SHP77 (cell line): ENCODE results near the gene PPP6R3.

ENCODE experiments used
- DNase-seq, 2 experiments: peaks; one replicate each; lab custom pipeline; 2025; lab: John Stamatoyannopoulos, UW

PPP6R3 gene

DNA sequence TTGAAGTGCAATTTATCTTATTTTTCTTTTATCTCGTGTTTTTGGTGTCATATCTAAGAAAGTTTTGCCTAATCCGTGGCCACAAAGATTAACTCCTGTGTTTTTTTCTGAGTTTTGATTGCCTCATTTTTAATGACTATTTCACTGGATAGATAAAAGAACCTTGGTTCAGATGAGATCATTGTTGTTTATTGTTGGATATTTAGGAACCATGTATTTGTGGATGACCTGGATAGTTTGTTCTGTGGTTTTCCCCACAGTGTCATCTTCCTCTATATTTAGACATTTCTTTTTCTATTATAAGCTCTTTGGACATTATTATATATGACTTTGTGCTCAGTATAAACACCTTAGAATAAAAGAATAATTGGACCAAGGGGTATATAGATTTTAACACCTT, 37.2 kb downstream of the PPP6R3 start:
- DNase-seq, result no peak

GRCh38 chr11:68498321-68498720, 37.8 kb downstream of the PPP6R3 start:
- peak in 1 of 2 experiments; percentile 4 for DNase-seq

DNA sequence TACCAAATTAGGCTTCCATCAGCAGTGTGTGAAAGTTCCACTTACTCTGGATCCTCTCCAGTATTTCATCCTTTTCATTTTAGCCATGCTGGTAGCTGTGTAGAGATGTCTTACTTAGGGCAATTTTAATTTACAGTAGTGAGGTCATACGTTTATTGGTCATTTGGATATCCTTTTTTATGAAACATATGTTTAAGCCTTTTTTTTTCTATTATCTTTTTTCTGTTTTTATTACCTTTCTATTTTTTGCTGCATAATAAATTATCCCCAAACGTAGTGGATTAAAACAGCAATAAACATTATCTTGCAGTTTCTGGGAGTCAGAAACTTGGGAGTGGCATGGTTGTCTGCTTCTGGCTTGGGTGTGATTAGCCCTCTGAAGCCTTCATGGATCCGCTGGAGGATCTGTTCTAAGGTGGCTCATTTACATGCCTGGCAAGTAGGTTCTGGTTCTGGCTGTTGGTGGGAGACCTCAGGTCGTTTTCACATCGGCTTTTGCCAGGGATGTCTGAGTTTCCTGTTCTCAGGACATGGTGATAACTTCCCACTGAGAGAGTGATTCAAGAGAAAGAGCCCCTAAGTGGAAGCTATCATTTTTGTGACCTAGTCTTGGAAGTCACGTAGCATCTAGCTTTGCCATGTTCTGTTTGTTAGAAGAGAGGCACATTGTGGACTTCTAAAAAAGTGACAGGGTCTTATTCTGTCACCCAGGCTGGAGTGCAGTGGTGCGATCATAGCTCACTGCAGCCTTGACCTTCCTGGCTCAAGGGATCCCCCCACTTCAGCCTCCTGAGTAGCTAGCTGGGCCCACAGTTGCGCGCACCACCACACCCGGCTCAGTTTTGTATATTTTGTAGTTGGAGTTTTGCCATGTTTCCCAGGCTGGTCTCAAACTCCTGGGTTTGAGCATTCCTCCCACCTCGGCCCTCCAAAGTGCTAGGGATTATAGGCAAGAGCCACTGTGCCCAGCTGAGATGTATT, 38.6 kb downstream of the PPP6R3 start:
- DNase-seq, result no peak

DNA sequence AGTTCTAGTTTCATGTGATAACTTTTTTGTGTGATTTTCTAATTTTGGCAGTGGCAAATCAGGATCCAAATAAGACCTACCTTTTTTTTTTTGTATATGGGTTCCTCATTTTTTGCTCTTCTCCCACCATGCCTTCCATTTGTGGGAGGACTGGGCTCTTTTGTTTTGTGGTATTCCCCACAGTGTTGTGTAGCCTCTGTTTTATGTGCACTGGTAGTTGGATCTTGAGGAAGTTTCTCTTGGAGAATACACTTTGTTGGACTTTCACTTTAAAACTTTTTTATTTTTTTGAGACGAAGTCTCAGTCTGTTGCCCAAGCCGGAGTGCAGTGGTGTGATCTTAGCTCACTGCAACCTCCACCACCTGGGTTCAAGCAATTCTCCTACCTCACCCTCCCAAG, 39.7 kb downstream of the PPP6R3 start:
- DNase-seq, result no peak

- DNase-seq, result no peak
Observed at GRCh38 chr11:68501813-68502212, 41.3 kb downstream of the PPP6R3 start.

- no peak for DNase-seq
Observed at GRCh38 chr11:68503251-68503687, 42.7 kb downstream of the PPP6R3 start.

DNA sequence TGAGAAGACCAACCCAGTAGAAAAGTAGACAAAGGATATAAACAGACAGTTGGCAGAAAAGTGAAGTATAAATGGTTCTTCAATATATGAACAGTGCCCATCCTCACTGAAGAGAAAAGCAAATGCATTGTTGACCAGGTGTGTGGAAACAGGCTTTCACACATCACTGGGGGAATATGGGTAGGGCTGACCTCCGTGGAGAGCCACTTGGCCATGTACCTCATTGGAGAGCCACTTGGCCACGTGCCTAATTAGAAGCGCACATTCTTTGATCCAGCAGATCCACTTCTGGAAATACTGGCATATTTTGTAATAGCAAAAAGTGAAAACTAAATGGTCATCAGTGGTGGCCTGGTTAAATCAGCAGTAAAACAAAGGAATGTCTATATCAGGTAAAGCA, 43.2 kb downstream of the PPP6R3 start:
- no peak for DNase-seq

- no peak for DNase-seq
Observed at GRCh38 chr11:68504432-68505066, 44.0 kb downstream of the PPP6R3 start.

DNA sequence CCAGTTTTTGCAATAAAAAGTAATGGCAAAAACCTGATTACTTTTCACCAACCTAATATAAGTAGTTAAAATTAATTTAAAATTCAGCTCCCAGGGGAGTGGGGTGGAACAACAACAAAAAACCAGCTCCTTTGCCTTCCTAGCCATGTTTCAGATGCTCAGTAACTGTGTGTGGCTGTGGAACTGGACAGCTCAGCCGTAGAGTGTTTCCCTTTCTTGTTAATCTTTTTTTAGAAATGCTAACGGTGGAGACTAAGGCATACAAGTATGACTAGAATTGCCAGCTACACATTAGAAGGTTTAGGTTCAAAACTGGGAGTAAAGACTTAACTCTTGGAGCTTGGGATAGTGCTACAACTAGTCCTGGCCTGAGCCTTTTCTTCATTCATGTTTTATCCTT, 45.0 kb downstream of the PPP6R3 start:
- no peak for DNase-seq

DNA sequence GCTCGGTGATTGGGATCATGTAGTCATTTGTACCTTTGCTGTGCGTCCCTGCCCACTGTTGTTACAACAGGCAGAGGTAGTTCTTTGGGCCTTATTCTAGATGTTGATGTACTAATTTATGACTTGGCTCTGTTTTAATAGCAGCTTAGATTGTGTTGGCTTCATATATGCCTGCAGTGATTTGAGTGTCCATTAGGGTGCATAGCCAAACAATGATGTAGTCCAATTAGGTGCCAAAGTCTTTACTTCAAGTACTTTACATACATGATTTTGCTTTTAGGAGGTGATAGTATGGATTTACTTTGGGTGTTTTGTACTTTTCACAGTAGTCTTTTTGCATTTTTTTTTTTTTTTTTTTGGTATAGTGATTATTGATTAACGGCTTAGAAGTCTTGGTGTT, 46.4 kb downstream of the PPP6R3 start:
- peak in 1 of 2 experiments; percentile 17 for DNase-seq

DNA sequence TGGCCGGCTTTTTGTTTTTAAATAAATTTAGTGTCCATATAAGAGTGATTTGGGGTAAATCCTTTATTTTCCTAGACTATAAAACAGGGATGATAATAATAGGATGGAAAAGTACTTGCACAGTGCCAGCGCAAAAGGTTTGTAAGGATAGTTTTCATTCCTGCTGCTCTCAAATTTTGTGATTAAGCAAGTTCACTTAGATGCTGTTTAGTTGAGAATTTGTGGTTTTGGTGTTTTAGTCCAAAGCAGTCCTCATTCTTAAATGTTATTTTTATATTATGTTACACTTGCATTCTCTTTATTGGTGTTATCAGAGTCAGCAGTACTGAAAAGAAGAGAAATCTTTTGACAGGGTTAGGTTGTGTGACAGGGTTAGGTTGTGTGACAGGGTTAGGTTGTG, 47.9 kb downstream of the PPP6R3 start:
- DNase-seq, result no peak

DNA sequence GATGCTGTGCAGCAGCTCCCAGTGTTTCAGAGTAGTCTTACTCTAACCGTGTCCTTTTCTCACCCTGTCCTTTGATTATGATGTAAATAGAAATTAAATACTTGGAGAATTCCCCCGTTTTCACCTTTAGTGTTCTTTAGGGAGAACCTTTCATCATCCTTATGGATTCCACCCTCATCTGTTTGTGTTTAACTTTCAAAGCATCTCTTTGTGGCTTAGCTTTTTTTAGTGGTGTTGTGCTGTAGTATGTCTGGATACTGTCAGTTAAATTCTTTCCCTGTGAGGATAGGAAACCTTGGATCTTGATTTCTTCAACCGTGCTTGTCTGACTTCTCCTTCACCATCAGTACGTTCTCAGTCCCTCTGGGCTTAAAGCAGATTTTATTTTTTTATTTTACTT, 48.5 kb downstream of the PPP6R3 start:
- DNase-seq, result no peak

- DNase-seq, result no peak
Observed at GRCh38 chr11:68513930-68514487, 53.5 kb downstream of the PPP6R3 start.

- DNase-seq, result no peak
Observed at GRCh38 chr11:68517121-68517741, 56.7 kb downstream of the PPP6R3 start.

GRCh38 chr11:68518191-68518590, 57.6 kb downstream of the PPP6R3 start:
- DNase-seq, result no peak

DNA sequence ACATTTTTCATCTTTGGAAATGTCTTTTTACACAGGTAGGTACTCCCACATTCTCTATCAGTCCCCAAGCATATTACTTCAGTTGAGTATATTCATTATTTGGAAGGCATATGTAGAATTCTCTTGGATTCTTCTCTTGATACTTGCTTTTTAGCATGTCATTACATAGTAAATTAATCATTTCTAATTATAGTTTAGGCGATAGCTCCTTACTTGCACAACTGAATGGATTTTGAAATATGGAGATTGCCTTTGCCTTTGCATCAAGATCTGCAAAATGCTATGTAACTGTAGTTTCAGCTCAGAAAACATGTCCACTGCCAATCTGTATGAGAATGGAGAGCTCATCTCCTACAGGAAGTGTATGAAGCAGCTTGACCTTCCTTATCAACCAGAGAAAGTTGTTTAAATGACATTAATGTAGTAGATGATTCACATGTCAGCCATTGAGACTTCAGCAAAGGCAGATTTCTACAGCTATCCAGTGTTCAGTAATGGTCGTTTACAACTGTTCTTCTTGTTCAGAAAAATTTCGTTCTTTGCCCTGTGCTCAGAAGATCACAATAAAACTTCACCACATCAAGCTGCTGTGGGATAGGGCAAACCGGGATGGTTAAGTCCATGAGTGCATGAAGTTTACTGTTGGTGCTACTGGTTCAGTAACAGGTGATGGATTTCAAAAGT, 61.6 kb downstream of the PPP6R3 start:
- DNase-seq, result no peak

GRCh38 chr11:68523033-68523432, 62.5 kb downstream of the PPP6R3 start:
- DNase-seq, result no peak

DNA sequence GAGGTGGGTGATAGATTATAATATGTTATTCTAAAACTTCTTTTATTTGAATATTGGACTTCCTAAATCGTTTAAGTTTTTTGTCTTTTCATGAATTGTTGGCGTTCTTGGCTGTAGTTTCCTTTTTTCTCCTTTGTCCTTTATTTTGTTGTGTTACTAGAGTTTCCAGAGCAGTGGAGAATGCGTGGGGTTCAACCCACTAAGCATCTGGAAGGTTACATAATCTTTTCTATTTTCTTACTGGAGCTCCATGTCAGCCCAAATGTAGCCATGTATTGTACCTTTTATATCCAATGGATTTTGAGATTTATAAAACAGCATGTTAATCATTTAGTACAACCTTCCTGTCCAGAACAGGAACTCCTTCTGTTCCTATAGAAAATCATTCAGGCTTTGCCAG, 63.2 kb downstream of the PPP6R3 start:
- no peak for DNase-seq

DNA sequence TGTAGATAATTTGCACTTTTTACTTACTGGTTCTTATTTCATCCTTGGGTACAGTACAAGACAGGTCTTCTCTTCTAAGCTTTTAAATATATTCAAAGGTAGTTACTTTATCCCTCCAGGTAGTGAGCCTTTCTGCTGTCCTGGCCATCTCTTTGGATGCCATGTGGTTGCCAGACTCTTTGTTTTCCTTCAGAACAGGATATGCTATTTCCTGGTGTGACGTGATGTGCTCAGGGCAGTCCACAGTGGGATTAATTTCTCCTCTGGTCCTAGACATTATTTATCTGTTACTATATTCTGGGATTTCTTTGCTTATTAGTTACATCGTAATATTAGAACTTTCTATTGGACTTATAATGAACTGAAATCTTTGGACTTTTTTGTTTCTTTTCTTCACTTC, 63.7 kb downstream of the PPP6R3 start:
- no peak for DNase-seq

- DNase-seq, result no peak
Observed at GRCh38 chr11:68524681-68525080, 64.1 kb downstream of the PPP6R3 start.

DNA sequence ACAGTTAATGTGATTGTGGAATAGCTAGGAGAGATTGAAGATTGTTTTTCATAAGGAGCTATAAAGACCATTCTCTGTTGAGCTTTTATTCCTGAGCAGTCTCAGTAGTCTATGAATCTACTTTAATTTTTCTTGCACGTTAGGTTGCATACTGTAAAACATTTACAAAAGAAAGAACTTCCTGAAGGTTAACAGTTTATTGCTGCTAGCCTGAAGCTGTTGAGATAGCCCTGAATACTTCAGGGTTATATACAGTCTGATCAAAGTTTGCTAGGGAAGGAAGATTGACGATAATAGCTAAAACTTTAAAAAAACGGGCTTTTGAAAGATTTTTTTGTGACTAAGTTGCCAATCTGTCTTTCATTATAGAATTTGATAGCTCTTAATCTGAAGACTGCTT, 64.8 kb downstream of the PPP6R3 start:
- DNase-seq, result no peak

DNA sequence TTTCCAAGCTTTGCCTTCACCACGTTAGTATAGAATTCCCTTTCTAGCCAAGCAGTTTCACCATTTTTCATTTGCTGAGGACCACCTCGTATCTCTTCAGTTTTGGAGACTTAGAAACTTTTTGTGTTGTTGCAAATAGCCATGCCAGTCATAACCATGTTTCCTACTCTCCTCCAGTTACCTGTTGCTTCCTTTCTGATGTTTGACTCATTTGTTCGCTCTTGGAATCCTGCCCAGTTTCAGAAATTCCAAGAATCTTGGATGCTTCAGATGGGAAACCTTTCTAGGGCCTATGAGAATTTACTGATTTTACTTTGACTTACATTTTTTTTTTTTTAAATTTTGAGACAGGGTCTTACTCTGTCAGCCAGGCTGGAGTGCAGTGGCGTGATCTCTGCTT, 65.4 kb downstream of the PPP6R3 start:
- DNase-seq, result no peak
